ENCODE data around the gene DAD1. TPM values are rescaled to one million over a fixed set of nuclear protein-coding genes. Genes with fewer than 3 reads are reported as not detected.
A peak's percentile ranks its signal among the peaks of the same experiment; 100 is the strongest.

Gene DAD1
- total and polyA plus RNA-seq, 2 of the 8 experiments (the other 6 are each of a cell fraction or from before 2014, with no cell fraction given): 131 to 440 TPM

DNA sequence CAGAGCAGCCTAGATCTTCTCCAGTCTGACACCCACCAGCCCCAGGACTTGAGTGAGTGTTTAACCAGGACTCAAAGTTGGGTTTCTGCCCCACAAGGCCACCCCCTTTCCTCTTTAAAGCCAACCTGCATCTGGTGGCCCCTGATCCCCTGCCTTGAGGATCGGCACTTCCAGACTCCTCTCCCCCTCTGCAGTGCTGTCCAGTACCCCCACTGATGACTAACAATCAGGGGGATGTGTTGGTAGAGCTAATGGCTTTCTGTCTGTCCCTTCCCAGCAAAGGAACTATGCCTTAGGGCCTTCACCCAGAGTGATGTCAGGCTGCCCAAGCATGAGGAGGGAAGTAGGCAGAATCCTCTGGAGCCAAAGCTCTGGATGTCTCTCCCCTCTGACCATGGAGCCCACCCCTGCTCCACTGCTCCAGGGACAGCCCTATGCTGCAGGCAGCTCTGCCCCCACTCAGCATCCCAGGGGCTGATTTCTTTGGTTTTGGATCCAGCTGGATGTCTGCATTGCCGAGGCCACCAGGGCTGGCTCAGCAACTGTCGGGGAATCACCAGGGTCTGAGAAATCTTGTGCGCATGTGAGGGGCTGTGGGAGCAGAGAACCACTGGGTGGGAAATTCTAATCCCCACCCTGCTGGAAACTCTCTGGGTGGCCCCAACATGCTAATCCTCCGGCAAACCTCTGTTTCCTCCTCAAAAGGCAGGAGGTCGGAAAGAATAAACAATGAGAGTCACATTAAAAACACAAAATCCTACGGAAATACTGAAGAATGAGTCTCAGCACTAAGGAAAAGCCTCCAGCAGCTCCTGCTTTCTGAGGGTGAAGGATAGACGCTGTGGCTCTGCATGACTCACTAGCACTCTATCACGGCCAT lies 42.9 kb downstream of the DAD1 start:
- peak overlapping the region; percentile 6 for H2BK120ac ChIP-seq (replicated peaks; ENCODE audit: low read depth, low read length)
- H3K14ac ChIP-seq (ENCODE audit: insufficient read length): no peak overlapping the region
- H3K27ac ChIP-seq (ENCODE audit: low read depth, low read length): no peak overlapping the region
- no peak overlapping the region for H3K56ac ChIP-seq (replicated peaks; ENCODE audit: insufficient read length, low read depth, low read length)
- peaks cover 0 to 2% (median 0%) of the 10 kb centered on the region in 4 experiments; a peak in 2 of 7 replicates for H3K27me3 ChIP-seq (replicated peaks in 1 of 4; ENCODE audit: control insufficient read depth in 3 of 4, extremely low read depth in 1 of 4, insufficient read depth in 3 of 4, low read length in 3 of 4)
- POLR2A ChIA-PET (ENCODE audit: partially characterized antibody): interaction anchor here (0.6 to 2.0 kb wide), 2 partner anchors 10 to 220 kb away, joined by 3 to 4 read pairs; no protein-coding TSS in a partner anchor
- no peaks in the 10 kb centered on the region for H3K79me1 ChIP-seq (ENCODE audit: low read depth, low read length)
- peak overlapping the region; percentile 5 for H4K91ac ChIP-seq (replicated peaks; ENCODE audit: insufficient read length, low read length)
- WGBS, 2 experiments (ENCODE audit: extremely low coverage in 1 of 2, insufficient coverage in 1 of 2, insufficient read length in 1 of 2, insufficient replicate concordance in 2 of 2, low coverage in 1 of 2, low lambda C conversion rate in 2 of 2, missing lambda C conversion rate in 1 of 2): 41% methylated on average over 9 of the region's 9 CpGs; no CpG with 5 or more reads in 1 of the 2 experiments
- H3K4me1 ChIP-seq (replicated peaks in 1 of 4; ENCODE audit: control insufficient read depth in 3 of 4, insufficient read depth in 4 of 4, low read length in 3 of 4): peaks cover 11 to 21% (median 13%) of the 10 kb centered on the region in 4 experiments
- H3K18ac ChIP-seq (ENCODE audit: extremely low read depth, low read length): peak overlapping the region; percentile 26; the same call in 1 of the 2 replicates
- H3K36me3 ChIP-seq (ENCODE audit: control insufficient read depth in 2 of 4, insufficient read depth in 4 of 4, low read length in 3 of 4): no peaks in the 10 kb centered on the region
- no peaks in the 10 kb centered on the region for H3K79me2 ChIP-seq (ENCODE audit: control insufficient read depth in 1 of 2, insufficient read depth in 2 of 2, low read length in 2 of 2)
- H2AK5ac ChIP-seq (ENCODE audit: low read depth, low read length): no peak overlapping the region
- no peak overlapping the region for H3K4me3 ChIP-seq (ENCODE audit: extremely low read depth in 1 of 4, insufficient read depth in 2 of 4, low read depth in 3 of 4, low read length in 4 of 4)
- no peak overlapping the region for H2AFZ ChIP-seq (ENCODE audit: low read length)
- CTCF ChIA-PET (ENCODE audit: partially characterized antibody): interaction anchor here (0.5 to 3.5 kb wide), 14 partner anchors 10 to 563 kb away, joined by 3 to 20 read pairs (median 4); no protein-coding TSS in a partner anchor
- FAIRE-seq (no peak), DNase-seq (ENCODE audit: low read depth in 1 of 2, low spot score in 2 of 2) (no peak)
- peak overlapping the region; percentile 16; the same call in 1 of the 2 replicates for H2BK20ac ChIP-seq (ENCODE audit: low read length)
- no peak overlapping the region for H4K5ac ChIP-seq (ENCODE audit: insufficient read length, low read depth, low read length)
- H2BK15ac ChIP-seq (ENCODE audit: low read length): no peak overlapping the region; the same call in 1 of the 2 replicates
- peak overlapping the region; percentile 26; the same call in 1 of the 2 replicates for H2BK5ac ChIP-seq (ENCODE audit: low read depth, low read length)
- peak overlapping the region; percentile 2 for H3K4ac ChIP-seq (replicated peaks; ENCODE audit: insufficient read length, low read depth, low read length)
- H4K8ac ChIP-seq (ENCODE audit: extremely low read depth, insufficient read depth, low read length): no peak overlapping the region
- TF ChIP-seq HDAC6 (IDR thresholded peaks at IDR 0.05; ENCODE audit: low read depth, low read length) (no peak), SRF (IDR thresholded peaks at IDR 0.05; ENCODE audit: low read depth, low read length) (no peak), JUND (IDR thresholded peaks at IDR 0.05; ENCODE audit: low read length) (no peak), MAFK (IDR thresholded peaks at IDR 0.05; ENCODE audit: low read depth, low read length) (no peak), BCL11A (IDR thresholded peaks at IDR 0.05; ENCODE audit: low read depth in 2 of 2, low read length in 2 of 2) (no peak), CREB1 (IDR thresholded peaks at IDR 0.05) (no peak), JUN (IDR thresholded peaks at IDR 0.05; ENCODE audit: low read depth, low read length) (no peak), RBBP5 (IDR thresholded peaks at IDR 0.05; ENCODE audit: borderline replicate concordance, low read depth, low read length) (no peak), E2F6 (IDR thresholded peaks at IDR 0.05) (no peak), SAP30 (IDR thresholded peaks at IDR 0.05; ENCODE audit: insufficient read depth, insufficient replicate concordance, low read length) (no peak)
- H3K4me2 ChIP-seq (ENCODE audit: insufficient read depth in 1 of 2, low read depth in 2 of 2, low read length in 2 of 2): no peak overlapping the region; a peak in 1 of 4 replicates
- no peaks in the 10 kb centered on the region for H3K9me3 ChIP-seq (ENCODE audit: insufficient read depth in 2 of 2, low read depth in 1 of 2, low read length in 1 of 2)
- H3K23me2 ChIP-seq (ENCODE audit: low read depth, low read length): no peaks in the 10 kb centered on the region
- peak overlapping the region; percentile 40; the same call in 1 of the 2 replicates for H2BK12ac ChIP-seq (ENCODE audit: low read depth, low read length)
- no peaks in the 10 kb centered on the region for H4K20me1 ChIP-seq (replicated peaks in 1 of 2; ENCODE audit: control insufficient read depth in 1 of 2, insufficient read depth in 2 of 2, low read length in 2 of 2)
- H3K23ac ChIP-seq (ENCODE audit: insufficient read length): no peak overlapping the region
- H3K9ac ChIP-seq (replicated peaks in 1 of 4; ENCODE audit: extremely low read depth in 1 of 4, low read depth in 3 of 4, low read length in 3 of 4): no peak overlapping the region
